BLaER1 treated with 17β-estradiol and CSF1 and Interleukin-3, amounts not matched to agents 10 nM and 100 nM (cell line): ENCODE results near the gene FBXO48.

Source experiments
- H3K27ac ChIP-seq, 11 experiments: shearing (Covaris generic); formaldehyde crosslinking; 2 replicates each; pipeline ENCODE4 v1.8.1; 2022
- H3K27me3 ChIP-seq, 11 experiments: shearing (Covaris generic); formaldehyde crosslinking; 2 replicates each; pipeline ENCODE4 v1.8.1; 2022
- H3K36me3 ChIP-seq, 11 experiments: shearing (Covaris generic); formaldehyde crosslinking; 2 replicates each; pipeline ENCODE4 v1.8.1; 2022
- H3K4me1 ChIP-seq, 10 experiments: shearing (Covaris generic); formaldehyde crosslinking; 2 replicates each; pipeline ENCODE4 v1.8.1; 2022
- H3K4me2 ChIP-seq, 11 experiments: shearing (Covaris generic); formaldehyde crosslinking; 2 replicates each; pipeline ENCODE4 v1.8.1; 2022
- H3K4me3 ChIP-seq, 10 experiments: shearing (Covaris generic); formaldehyde crosslinking; 2 replicates each; pipeline ENCODE4 v1.8.1; 2022
- H3K9ac ChIP-seq, 11 experiments: shearing (Covaris generic); formaldehyde crosslinking; 2 replicates each; pipeline ENCODE4 v1.8.1; 2022
- H3K9me3 ChIP-seq, 11 experiments: shearing (Covaris generic); formaldehyde crosslinking; replicated peaks in 1 of 11; 2 replicates each; pipeline ENCODE4 v1.8.1; 2022
- H4K20me1 ChIP-seq, 11 experiments: shearing (Covaris generic); formaldehyde crosslinking; 2 replicates each; pipeline ENCODE4 v1.8.1; 2022
- Cebpa-rat ChIP-seq, 11 experiments: shearing (Covaris generic); IDR thresholded peaks; 2 replicates each; pipeline ENCODE4 v1.8.1; 2022

The FBXO48 gene

GRCh38 chr2:68436270-68436669, 30.8 kb downstream of the FBXO48 start:
- Histone ChIP-seq H3K27ac (peak overlapping the region in 2 of 11 experiments; percentile 1 to 3; a peak in 1 of 22 replicates), H3K9me3 (peaks cover 21 to 33% (median 24%) of the 10 kb centered on the region in 11 experiments), H4K20me1 (no peaks in the 10 kb centered on the region), H3K9ac (no peak overlapping the region), H3K4me1 (peaks cover 26 to 42% (median 34%) of the 10 kb centered on the region in 10 experiments), H3K36me3 (peaks cover 0 to 8% (median 0%) of the 10 kb centered on the region in 11 experiments; a peak in 1 of 22 replicates), H3K27me3 (no peaks in the 10 kb centered on the region), H3K4me3 (no peak overlapping the region), H3K4me2 (no peak overlapping the region)
- no peak for TF ChIP-seq Cebpa-rat (IDR thresholded peaks at IDR 0.05)

- Histone ChIP-seq H3K4me1 (peaks cover 19 to 36% (median 27%) of the 10 kb centered on the region in 10 experiments), H3K9me3 (peaks cover 21 to 37% (median 25%) of the 10 kb centered on the region in 11 experiments), H3K27me3 (no peaks in the 10 kb centered on the region), H3K4me2 (no peak overlapping the region), H3K27ac (no peak overlapping the region), H4K20me1 (no peaks in the 10 kb centered on the region), H3K9ac (no peak overlapping the region), H3K36me3 (peaks cover 0 to 8% (median 0%) of the 10 kb centered on the region in 11 experiments; a peak in 1 of 22 replicates), H3K4me3 (no peak overlapping the region)
- TF ChIP-seq Cebpa-rat (IDR thresholded peaks at IDR 0.05) = no peak
These were observed 31.5 kb downstream of the FBXO48 start for GRCh38 chr2:68435615-68436014.

- peaks cover 21 to 37% (median 28%) of the 10 kb centered on the region in 11 experiments for H3K9me3 ChIP-seq
- no peaks in the 10 kb centered on the region for H4K20me1 ChIP-seq
- H3K36me3 ChIP-seq = peaks cover 0 to 8% (median 0%) of the 10 kb centered on the region in 11 experiments; a peak in 1 of 22 replicates
- peaks cover 13 to 29% (median 21%) of the 10 kb centered on the region in 10 experiments for H3K4me1 ChIP-seq
- no peak overlapping the region for H3K4me3 ChIP-seq
- no peak overlapping the region for H3K27ac ChIP-seq
- H3K27me3 ChIP-seq = no peaks in the 10 kb centered on the region
- no peak overlapping the region for H3K4me2 ChIP-seq
- TF ChIP-seq Cebpa-rat (IDR thresholded peaks at IDR 0.05) = no peak
- no peak overlapping the region for H3K9ac ChIP-seq
These were observed 32.1 kb downstream of the FBXO48 start for GRCh38 chr2:68434981-68435380.

- Histone ChIP-seq H3K9me3 (peaks cover 21 to 43% (median 28%) of the 10 kb centered on the region in 11 experiments), H3K27ac (no peak overlapping the region), H3K4me2 (no peak overlapping the region), H3K4me1 (peaks cover 13 to 27% (median 20%) of the 10 kb centered on the region in 10 experiments), H4K20me1 (no peaks in the 10 kb centered on the region), H3K4me3 (no peak overlapping the region), H3K9ac (no peak overlapping the region), H3K36me3 (peaks cover 0 to 8% (median 0%) of the 10 kb centered on the region in 11 experiments; a peak in 1 of 22 replicates), H3K27me3 (no peaks in the 10 kb centered on the region)
- TF ChIP-seq Cebpa-rat (IDR thresholded peaks at IDR 0.05) = no peak
These were observed 34.1 kb downstream of the FBXO48 start for GRCh38 chr2:68432696-68433658.

- H3K4me2 ChIP-seq = no peak overlapping the region
- H3K4me1 ChIP-seq = peaks cover 14 to 28% (median 25%) of the 10 kb centered on the region in 10 experiments
- no peak overlapping the region for H3K4me3 ChIP-seq
- H3K27me3 ChIP-seq = no peaks in the 10 kb centered on the region
- no peak overlapping the region for H3K27ac ChIP-seq
- H4K20me1 ChIP-seq = no peaks in the 10 kb centered on the region
- H3K9me3 ChIP-seq = peaks cover 21 to 49% (median 32%) of the 10 kb centered on the region in 11 experiments
- no peak overlapping the region for H3K9ac ChIP-seq
- peaks cover 0 to 8% (median 0%) of the 10 kb centered on the region in 11 experiments; a peak in 1 of 22 replicates for H3K36me3 ChIP-seq
- no peak for TF ChIP-seq Cebpa-rat (IDR thresholded peaks at IDR 0.05)
These were observed 35.6 kb downstream of the FBXO48 start for GRCh38 chr2:68431316-68431972.

- Histone ChIP-seq H3K9me3 (peaks cover 21 to 58% (median 34%) of the 10 kb centered on the region in 11 experiments), H3K27ac (no peak overlapping the region), H3K4me2 (no peak overlapping the region), H3K4me3 (no peak overlapping the region), H3K36me3 (peaks cover 0 to 8% (median 0%) of the 10 kb centered on the region in 11 experiments; a peak in 1 of 22 replicates), H3K4me1 (peaks cover 30 to 43% (median 37%) of the 10 kb centered on the region in 10 experiments), H3K9ac (no peak overlapping the region), H3K27me3 (no peaks in the 10 kb centered on the region), H4K20me1 (no peaks in the 10 kb centered on the region)
- TF ChIP-seq Cebpa-rat (IDR thresholded peaks at IDR 0.05) = peak in 2 of 11 experiments; percentile 32 to 57; a peak in 4 of 22 replicates
These were observed 37.7 kb downstream of the FBXO48 start for GRCh38 chr2:68429311-68429826.

- peak overlapping the region in 3 of 11 experiments; percentile 3 to 16 (median 14); a peak in 3 of 22 replicates for H3K27ac ChIP-seq
- H3K9ac ChIP-seq = no peak overlapping the region
- no peak overlapping the region for H3K4me3 ChIP-seq
- H3K4me2 ChIP-seq = peak overlapping the region; percentile 42 to 79 (median 54); a peak in 21 of 22 replicates
- H3K27me3 ChIP-seq = no peaks in the 10 kb centered on the region
- H3K4me1 ChIP-seq = peaks cover 36 to 49% (median 43%) of the 10 kb centered on the region in 10 experiments
- TF ChIP-seq Cebpa-rat (IDR thresholded peaks at IDR 0.05) = no peak
- H3K9me3 ChIP-seq = peaks cover 21 to 55% (median 32%) of the 10 kb centered on the region in 11 experiments
- peaks cover 0 to 8% (median 0%) of the 10 kb centered on the region in 11 experiments; a peak in 1 of 22 replicates for H3K36me3 ChIP-seq
- no peaks in the 10 kb centered on the region for H4K20me1 ChIP-seq
These were observed 38.3 kb downstream of the FBXO48 start for GRCh38 chr2:68428746-68429145.

GRCh38 chr2:68428126-68428525, 39.0 kb downstream of the FBXO48 start:
- no peak for TF ChIP-seq Cebpa-rat (IDR thresholded peaks at IDR 0.05)
- H3K4me3 ChIP-seq = no peak overlapping the region
- no peaks in the 10 kb centered on the region for H3K27me3 ChIP-seq
- peaks cover 42 to 55% (median 48%) of the 10 kb centered on the region in 10 experiments for H3K4me1 ChIP-seq
- H3K4me2 ChIP-seq = peak overlapping the region; percentile 42 to 79 (median 54)
- no peak overlapping the region for H3K9ac ChIP-seq
- H3K36me3 ChIP-seq = peaks cover 0 to 6% (median 0%) of the 10 kb centered on the region in 11 experiments; a peak in 1 of 22 replicates
- H3K9me3 ChIP-seq = peaks cover 17 to 49% (median 26%) of the 10 kb centered on the region in 11 experiments
- H3K27ac ChIP-seq = peak overlapping the region in 3 of 11 experiments; percentile 14 to 18 (median 17); a peak in 4 of 22 replicates
- no peaks in the 10 kb centered on the region for H4K20me1 ChIP-seq
